ENCODE results near the gene LYZL2.
A peak's percentile ranks its signal among the peaks of the same experiment; 100 is the strongest.
"Not testable (repeated sequence)": the region's sequence is repeated elsewhere in the genome, so short reads cannot be mapped to it uniquely, and the experiment has no call there.

Gene LYZL2

DNA sequence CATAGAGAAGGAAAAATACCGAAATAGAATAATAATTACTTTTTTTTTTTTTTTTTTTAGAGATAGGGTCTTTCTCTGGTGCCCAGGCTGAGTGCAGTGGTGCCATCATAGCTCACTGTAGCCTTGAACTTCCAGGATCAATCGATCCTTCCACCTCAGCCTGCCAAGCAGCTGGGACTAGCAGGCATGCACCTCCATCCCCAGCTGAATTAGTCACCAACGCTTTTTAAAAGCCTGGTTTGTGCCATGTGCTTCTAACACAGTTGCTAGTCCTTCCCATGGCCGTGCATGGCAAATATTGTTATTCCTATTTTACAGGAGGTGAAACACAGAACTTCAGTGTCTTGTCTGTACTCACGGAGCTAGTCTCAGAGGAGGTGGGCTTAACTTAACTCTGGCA lies 23.2 kb downstream of the LYZL2 start:
- TF ChIP-seq Cebpa-rat (IDR thresholded peaks at IDR 0.05) = no peak
- no peak overlapping the region for H3K9ac ChIP-seq
- H4K20me1 ChIP-seq = no peaks in the 10 kb centered on the region
- no peak overlapping the region for H3K27ac ChIP-seq
- H3K4me3 ChIP-seq = no peak overlapping the region
- no peak overlapping the region for H3K4me2 ChIP-seq
- no peaks in the 10 kb centered on the region for H3K27me3 ChIP-seq
- H3K9me3 ChIP-seq = 0 out of 2 replicates have a peak, but pooled peaks cover 3% of the 10 kb centered on the region
- H3K4me1 ChIP-seq = no peaks in the 10 kb centered on the region
- no peaks in the 10 kb centered on the region for H3K36me3 ChIP-seq

DNA sequence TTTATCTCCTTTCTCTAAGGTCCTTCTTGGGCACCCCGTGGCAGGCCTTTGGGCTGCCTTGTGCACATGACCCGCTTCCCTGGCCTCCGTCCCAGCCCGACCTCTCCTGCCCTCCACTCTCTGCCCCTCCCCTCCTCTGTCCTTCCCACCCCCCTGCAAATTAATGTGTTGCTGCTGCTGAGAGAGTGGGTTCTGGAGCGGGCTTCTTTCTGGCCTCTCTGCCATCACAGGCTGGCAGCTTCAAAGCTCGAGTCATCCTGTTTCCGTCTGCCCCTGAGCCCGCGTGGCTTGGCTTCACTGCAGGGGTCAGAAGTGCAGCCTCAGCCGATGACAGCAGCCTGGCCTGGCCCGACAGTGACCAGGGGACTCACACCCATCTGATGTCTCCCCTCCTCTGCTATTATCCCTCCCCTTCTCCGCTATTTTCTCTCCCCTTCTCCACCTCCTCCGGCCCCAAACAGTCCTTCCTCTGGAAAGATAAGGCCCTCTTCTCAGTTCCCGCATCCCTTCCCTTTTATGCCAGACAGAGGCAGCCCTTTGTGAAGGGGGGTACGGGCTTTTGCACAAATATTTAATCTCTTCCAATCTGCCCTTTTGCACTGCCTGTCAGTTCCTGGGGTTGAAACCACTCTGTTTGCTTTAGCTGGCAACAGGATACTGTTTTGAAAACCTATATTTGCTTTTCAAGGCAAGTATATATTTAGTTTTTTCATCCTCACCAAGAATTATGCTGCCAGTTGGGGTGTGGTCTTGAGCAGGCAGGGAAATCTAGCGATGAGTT lies 24.0 kb downstream of the LYZL2 start:
- not testable (repeated sequence) for H3K4me1 ChIP-seq, H3K4me2 ChIP-seq, H3K9ac ChIP-seq, H4K20me1 ChIP-seq, H3K27ac ChIP-seq, H3K36me3 ChIP-seq, H3K4me3 ChIP-seq, H3K27me3 ChIP-seq, H3K9me3 ChIP-seq

DNA sequence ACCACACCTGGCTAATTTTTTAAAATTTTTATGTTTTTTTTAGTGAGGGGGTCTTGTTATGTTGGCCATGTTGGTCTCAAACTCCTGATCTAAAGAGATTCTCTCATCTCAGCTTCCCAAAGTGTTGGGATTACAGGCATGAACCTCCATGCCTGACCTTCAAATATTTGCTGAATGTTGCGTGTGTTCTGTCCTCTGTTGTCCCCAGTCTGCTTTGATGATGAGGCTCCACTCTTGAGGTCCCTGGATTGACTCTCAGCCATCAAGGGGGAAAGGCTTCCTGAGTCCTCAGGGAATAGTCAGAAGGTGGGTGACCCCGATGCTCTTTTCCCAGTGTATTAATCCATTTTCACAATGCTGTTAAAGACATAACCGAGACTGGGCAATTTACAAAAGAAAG lies 26.0 kb downstream of the LYZL2 start:
- H3K9me3 ChIP-seq = no peaks in the 10 kb centered on the region

DNA sequence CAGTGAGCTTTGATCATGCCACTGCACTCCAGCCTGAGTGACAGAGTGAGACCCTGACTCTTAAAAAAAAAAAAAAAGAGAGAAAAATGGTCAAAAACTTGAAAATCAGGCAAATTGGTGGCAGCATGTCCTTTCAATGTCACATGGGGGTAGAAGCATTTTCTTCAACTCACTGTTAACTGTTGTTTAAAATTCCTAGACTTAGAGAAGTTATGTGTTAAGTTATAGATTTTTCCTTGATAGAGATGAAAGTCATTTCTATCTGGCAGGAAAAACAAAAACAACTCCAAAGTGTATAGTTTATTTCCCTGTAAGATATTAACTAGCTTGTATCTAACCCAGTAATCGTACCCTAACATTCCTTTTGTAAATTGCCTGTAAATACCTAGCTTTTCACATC lies 26.8 kb downstream of the LYZL2 start:
- no peaks in the 10 kb centered on the region for H3K9me3 ChIP-seq
- H3K27ac ChIP-seq = no peak overlapping the region
- no peak for TF ChIP-seq Cebpa-rat (IDR thresholded peaks at IDR 0.05)
- peaks cover 2% of the 10 kb centered on the region for H3K4me1 ChIP-seq
- no peaks in the 10 kb centered on the region for H4K20me1 ChIP-seq
- H3K36me3 ChIP-seq = no peaks in the 10 kb centered on the region
- no peak overlapping the region for H3K4me2 ChIP-seq
- H3K4me3 ChIP-seq = no peak overlapping the region
- H3K9ac ChIP-seq = no peak overlapping the region
- H3K27me3 ChIP-seq = no peaks in the 10 kb centered on the region

More for the DNA sequence above, 26.0 kb downstream of the LYZL2 start:
- Histone ChIP-seq H3K4me2 (no peak overlapping the region), H3K4me1 (no peaks in the 10 kb centered on the region), H3K9ac (no peak overlapping the region), H4K20me1 (no peaks in the 10 kb centered on the region), H3K4me3 (no peak overlapping the region), H3K36me3 (no peaks in the 10 kb centered on the region), H3K27ac (no peak overlapping the region), H3K27me3 (no peaks in the 10 kb centered on the region)
- TF ChIP-seq Cebpa-rat (IDR thresholded peaks at IDR 0.05) = no peak

DNA sequence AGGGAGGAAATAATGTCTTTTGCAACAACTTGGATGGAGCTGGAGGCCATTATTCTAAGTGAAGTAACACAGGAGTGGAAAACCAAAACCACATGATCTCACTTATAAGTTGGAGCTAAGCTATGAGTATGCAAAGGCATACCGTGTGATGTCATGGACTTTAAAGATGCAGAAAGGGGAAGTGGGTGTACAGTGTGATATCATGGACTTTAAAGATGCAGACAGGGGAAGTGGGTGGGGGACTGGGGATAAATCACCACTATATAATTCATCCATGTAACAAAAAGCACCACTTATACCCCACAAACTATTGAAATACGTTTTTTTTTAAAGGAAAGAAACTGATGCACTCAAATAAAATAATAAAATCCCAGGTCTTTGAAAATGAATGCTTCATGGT lies 29.5 kb downstream of the LYZL2 start:
- Histone ChIP-seq H3K27me3 (no peaks in the 10 kb centered on the region), H3K4me2 (no peak overlapping the region), H3K4me3 (no peak overlapping the region), H3K9ac (no peak overlapping the region), H3K27ac (no peak overlapping the region), H3K9me3 (no peaks in the 10 kb centered on the region), H4K20me1 (no peaks in the 10 kb centered on the region), H3K4me1 (peaks cover 11% of the 10 kb centered on the region), H3K36me3 (no peaks in the 10 kb centered on the region)
- TF ChIP-seq Cebpa-rat (IDR thresholded peaks at IDR 0.05) = no peak

DNA sequence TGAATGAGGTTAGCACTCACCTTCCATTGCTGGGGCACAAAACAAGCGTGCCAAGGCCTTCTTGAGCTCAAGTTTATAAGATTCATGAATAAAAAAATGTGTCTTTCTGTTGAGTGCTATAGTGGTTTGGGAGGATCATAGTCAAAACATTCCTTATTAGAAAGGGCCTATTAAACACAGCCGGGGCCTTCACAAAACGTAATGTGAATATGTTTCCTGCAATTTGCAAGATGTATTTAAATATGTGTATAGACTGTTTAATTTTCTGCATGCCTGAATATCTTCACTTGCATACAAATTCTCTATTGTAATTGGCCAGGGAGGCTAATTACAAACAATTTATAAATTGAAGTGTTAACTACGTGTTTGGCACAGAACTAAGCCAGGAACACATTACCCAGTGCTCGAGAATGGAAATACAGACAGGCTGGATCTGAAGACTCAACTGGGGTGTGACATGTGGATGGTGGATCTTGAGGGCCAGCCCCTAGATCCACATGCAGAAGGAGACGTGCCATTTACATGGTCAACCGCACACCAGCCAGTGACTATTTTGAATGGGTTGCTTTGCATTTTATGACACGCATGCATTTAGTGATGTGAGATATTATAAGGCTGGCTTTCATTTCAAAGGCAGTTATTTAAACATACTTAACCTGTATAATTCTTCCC lies 31.3 kb downstream of the LYZL2 start:
- no peak overlapping the region for H3K9ac ChIP-seq
- TF ChIP-seq Cebpa-rat (IDR thresholded peaks at IDR 0.05) = no peak
- H3K4me1 ChIP-seq = peaks cover 25% of the 10 kb centered on the region
- H3K27ac ChIP-seq = no peak overlapping the region
- no peak overlapping the region for H3K4me3 ChIP-seq
- H3K36me3 ChIP-seq = no peaks in the 10 kb centered on the region
- H3K9me3 ChIP-seq = no peaks in the 10 kb centered on the region
- no peaks in the 10 kb centered on the region for H4K20me1 ChIP-seq
- H3K27me3 ChIP-seq = no peaks in the 10 kb centered on the region
- peak overlapping the region; percentile 8; the same call in 1 of the 2 replicates for H3K4me2 ChIP-seq

DNA sequence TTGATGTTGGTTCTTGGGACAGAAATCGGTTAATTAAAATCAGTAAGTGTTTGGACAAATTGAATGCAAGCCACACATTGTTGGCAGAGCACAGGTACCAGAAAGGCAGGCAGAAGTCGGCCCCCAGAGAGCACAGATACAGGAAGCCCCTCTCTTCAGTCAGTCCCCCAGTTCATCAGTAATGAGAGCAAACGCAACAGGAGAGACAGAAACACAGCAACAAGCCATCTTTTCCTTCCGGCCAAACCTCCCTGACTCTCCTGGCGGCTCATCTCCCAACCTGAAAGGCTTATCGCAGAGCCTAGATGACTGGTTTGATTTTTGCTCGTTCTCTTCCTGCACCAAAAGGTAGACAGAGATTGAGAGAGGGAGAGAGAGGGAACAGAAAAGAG lies 32.1 kb downstream of the LYZL2 start:
- H3K36me3 ChIP-seq, H3K27ac ChIP-seq, H3K27me3 ChIP-seq, H3K9me3 ChIP-seq, H3K4me3 ChIP-seq, H4K20me1 ChIP-seq, H3K9ac ChIP-seq: not testable (repeated sequence)
- Histone ChIP-seq H3K4me1 (peaks cover 25% of the 10 kb centered on the region), H3K4me2 (peak overlapping the region; percentile 47)

DNA sequence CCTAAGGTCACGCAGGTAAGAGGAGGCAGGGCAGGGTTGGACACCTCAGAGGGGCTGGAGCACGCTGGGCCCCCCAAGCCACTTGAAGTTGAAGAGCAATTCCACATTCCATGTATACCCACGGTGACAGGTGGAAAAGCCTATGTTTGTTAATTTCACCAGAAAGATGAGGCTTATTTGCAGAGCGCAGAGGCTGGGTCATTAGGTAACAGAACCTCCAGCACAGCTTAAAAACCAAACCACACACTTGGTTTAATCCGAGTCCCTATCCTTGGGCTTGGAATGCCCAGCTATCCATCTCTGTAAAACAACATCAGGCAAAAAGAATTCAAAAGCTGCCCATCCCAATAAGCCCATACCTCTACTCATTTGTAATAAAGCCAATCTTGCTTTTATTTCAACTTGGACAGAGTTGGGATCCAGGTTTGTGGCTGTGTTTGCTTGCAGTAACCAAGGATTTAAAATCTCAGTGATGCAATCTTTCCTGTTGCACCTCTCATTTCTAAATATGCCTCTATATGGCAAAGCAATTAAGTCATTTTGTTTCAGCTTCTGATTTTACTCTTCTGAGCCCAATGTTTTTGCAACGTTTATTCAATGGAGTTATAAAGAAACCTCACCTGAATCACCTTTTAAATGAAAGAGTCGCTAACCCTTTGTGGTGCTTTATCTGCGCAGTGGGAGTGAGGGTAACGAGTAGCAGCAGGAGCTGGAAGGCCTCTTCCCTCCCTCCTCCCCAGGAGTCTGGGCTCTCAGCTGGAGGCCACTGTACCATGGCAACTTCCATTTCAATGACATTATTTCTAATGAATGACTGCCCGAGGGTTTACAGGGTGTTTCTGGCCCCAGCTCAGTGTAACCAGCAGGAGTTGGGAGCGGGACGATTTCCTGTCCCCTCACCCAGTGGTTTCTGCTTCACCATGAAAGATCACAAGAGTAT lies 32.8 kb downstream of the LYZL2 start:
- Histone ChIP-seq H3K4me1 (peaks cover 25% of the 10 kb centered on the region), H3K4me2 (peak overlapping the region; percentile 47)
- not testable (repeated sequence) for H3K27me3 ChIP-seq, H3K36me3 ChIP-seq, H4K20me1 ChIP-seq, H3K9ac ChIP-seq, H3K27ac ChIP-seq, H3K4me3 ChIP-seq, H3K9me3 ChIP-seq

DNA sequence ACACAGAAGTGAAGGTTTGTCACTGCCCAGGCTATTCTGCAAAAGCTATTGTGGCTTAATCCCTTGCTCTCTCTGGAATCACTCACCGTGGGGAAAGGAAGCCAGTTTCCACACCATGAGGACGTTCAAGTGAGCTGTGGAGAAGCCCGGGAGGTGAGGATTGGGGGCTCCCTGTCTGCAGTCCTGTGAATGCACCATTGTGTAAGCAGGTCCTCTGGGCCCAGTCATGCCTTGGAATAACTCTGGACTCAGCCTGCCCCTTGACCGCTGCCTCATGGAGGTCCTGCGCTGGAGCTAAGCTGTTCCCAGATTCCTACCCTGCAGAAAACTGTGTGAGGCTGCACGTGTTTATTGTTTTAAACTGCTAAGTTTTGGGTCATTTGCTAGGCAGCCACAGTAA lies 33.5 kb downstream of the LYZL2 start:
- Histone ChIP-seq H3K4me1 (peaks cover 25% of the 10 kb centered on the region), H3K36me3 (no peaks in the 10 kb centered on the region), H3K4me3 (no peak overlapping the region), H3K27me3 (no peaks in the 10 kb centered on the region), H3K9me3 (no peaks in the 10 kb centered on the region), H3K9ac (no peak overlapping the region), H3K4me2 (no peak overlapping the region), H3K27ac (no peak overlapping the region), H4K20me1 (no peaks in the 10 kb centered on the region)
- TF ChIP-seq Cebpa-rat (IDR thresholded peaks at IDR 0.05) = no peak

DNA sequence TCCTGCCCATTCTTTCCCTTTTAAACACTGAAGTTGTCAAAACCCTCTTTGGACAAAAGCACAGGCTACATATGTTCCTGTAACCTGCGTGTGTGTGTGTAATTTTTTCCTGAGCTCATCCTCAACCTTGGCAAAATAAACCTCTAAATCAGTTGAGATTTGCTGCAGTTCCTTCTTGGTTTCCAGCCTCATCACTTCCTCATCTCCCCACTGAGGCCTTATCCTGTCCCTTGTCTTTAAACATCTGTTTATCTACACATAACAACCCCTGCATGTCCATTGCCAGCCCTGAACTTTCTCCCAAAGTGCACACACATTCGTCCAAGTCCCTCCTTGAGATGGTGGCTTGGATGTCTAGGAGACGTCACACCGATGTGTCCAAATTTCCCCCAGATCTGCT lies 35.5 kb downstream of the LYZL2 start:
- H3K36me3 ChIP-seq = no peaks in the 10 kb centered on the region
- TF ChIP-seq Cebpa-rat (IDR thresholded peaks at IDR 0.05) = no peak
- peak overlapping the region; percentile 47 for H3K4me2 ChIP-seq
- H3K9me3 ChIP-seq = no peaks in the 10 kb centered on the region
- no peak overlapping the region for H3K9ac ChIP-seq
- H3K4me1 ChIP-seq = peaks cover 25% of the 10 kb centered on the region
- no peak overlapping the region for H3K27ac ChIP-seq
- no peaks in the 10 kb centered on the region for H4K20me1 ChIP-seq
- no peaks in the 10 kb centered on the region for H3K27me3 ChIP-seq
- H3K4me3 ChIP-seq = no peak overlapping the region

DNA sequence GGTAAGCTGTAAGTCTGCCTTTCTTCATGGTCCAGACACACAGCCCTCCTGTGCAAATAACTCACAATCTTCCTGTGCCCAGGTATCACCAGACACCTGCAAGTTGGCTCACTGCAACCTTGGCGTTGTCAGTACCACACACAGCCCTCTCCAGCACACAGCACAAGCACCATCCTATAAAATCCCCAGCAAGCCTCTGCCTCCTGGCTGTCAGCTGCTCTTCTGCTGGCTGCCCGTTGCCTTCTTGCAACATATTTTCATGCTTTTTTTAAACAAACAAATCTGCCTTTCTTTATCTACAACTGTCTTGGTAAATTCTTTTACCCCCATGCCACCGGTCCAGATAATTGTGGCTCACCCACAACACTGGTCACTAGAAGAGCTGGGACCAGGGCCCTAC lies 36.8 kb downstream of the LYZL2 start:
- H3K4me1 ChIP-seq = peaks cover 25% of the 10 kb centered on the region
- H3K27ac ChIP-seq, H3K9ac ChIP-seq, H3K36me3 ChIP-seq, H3K27me3 ChIP-seq, H4K20me1 ChIP-seq, H3K4me2 ChIP-seq, H3K9me3 ChIP-seq, H3K4me3 ChIP-seq: not testable (repeated sequence)

Measured in BLaER1 (cell line).